Muscle of arm (tissue), 12 donors: ENCODE measurements around the gene MEMO1. TPM values are rescaled to one million over a fixed set of nuclear protein-coding genes. Genes with fewer than 3 reads are reported as not detected.
"Not testable (repeated sequence)": the region's sequence is repeated elsewhere in the genome, so short reads cannot be mapped to it uniquely, and the experiment has no call there.

ENCODE experiments used
- DNase-seq: peaks from one replicate; pipeline ENCODE4 v3.0.0-alpha.2; 2013
- polyA plus RNA-seq, 12 donors: library from polyadenylated mRNA; unstranded; fragments of 120-200 nt; gene quantifications; one replicate each; pipeline ENCODE4 v1.2.1, GENCODE V29; 2013; ENCODE audit not compliant: insufficient read length in 12 of 12

The MEMO1 gene
- polyA plus RNA-seq, 12 donors = 13.0 to 46.0 (median 42.8) TPM; not detected in 1

DNA sequence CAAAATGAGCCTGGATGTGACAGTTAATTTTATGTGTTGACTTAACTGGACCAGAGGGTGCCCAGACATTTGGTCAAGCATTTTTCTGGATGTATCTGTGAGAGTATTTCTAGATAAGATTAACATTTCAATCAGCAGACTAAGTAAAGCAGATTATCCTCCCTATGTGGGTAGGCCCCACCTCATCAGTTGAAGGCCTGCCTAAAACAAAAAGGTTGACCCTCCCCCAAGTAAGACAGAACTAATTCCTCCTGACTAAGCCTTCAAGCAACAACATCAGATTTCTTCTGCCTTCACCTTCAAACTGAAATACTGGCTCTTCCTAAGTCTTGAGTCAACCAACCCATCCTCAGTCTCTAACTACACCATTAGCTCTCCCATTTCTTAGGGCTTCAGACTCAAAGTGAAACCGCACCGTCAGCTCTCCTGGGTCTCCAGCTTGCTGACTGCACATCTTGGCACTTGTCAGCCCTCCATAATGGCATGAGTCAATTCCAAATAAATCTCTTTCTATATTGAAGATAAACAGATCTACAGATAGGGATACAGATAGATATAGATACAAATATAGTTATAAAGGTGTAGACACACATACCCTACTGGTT, 47.9 kb downstream of the MEMO1 start:
- DNase-seq = no peak

DNA sequence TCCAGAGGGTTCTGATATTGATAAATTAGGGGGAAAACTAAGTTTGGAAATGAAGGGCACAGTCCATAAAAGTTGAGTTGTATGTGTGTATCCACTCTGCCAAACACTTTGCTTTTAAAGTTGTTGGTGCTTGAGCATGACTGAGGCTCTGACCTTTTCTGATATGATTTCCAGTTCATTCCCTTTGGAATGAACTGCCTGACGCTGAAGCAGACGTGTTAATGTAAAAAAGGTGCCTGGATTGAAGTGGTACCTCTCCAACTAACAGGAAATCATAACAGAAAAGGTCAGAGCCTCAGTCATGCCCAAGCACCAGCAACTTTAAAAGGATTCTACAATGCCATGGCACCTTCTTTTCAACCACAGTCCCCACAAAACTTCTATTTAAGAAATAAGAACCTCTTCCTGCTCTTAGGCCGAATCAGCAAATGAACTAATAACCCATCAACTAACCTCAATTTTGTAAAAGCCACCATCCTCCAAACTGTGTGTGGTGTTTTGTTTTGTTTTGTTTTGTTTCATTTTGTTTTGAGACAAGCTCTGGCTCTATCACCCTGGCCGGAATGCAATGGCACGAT, 52.6 kb downstream of the MEMO1 start:
- no peak for DNase-seq

DNA sequence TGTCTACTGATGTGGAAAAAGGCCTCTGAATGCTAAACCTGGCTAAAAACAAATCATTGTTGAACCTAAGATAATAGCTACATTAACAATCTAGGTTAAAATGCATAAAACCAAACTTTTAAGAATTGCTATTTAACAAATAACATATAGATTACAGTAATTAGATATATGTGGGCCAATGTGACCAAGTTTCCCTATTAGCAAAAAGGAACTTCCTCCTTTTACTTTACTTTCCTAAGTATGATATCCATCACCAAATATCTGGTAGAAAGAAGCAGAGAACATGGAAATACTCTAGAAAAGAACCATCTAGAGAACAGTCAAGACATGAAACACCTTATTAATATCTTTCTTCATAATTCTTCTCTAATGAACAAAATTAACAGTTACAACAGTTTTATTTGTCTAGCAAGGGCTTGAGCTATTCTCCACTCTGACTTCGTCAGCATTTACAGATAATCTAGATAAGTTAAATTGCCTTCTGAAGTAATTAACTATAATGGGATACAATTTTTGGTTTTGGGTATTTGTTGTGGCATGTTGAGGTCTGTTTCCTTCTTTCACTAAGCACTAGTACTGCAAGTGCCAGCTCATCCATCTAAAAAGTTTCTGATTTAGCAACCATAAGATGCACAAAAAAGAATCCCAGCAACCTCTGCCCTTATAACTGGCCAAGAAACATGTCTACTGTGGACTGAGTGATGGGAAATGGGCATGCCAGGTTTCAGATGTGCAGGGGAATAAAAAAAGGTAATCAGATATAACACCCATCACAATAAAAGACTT, 53.3 kb downstream of the MEMO1 start:
- no peak for DNase-seq

DNA sequence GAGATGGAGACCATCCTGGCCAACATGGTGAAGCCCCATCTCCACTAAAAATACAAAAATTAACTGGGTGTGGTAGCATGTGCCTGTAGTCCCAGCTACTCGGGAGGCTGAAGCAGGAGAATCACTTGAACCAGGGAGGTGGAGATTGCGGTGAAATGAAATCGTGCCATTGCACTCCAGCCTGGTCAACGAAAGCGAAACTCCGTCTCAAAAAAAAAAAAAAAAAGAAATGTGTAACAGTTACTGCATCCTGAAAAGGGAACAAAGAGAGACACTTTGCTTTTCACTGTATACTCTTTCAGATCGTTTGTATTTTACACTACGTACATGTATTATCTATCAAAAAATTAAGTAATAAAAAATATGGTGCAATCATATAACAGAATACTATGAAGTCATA, 53.9 kb downstream of the MEMO1 start:
- not testable (repeated sequence) for DNase-seq

DNA sequence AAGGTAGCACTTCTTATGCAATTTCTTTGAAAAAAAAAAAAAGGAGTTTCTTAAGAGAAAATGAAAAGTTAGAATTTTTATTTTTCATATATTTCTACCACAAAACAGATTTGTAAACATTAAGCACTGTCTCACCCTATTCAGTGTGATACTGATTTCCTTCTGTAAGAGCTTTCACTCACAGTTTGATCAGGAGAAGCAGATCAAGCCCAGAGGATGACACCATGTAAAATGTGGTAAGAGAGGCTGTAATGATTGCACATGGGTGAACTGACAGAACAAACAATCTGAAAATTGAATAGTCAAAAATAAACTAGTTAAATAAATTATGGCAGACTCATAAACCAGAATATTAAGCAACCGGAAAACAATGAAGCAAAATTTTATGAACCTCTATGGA, 54.5 kb downstream of the MEMO1 start:
- no peak for DNase-seq

DNA sequence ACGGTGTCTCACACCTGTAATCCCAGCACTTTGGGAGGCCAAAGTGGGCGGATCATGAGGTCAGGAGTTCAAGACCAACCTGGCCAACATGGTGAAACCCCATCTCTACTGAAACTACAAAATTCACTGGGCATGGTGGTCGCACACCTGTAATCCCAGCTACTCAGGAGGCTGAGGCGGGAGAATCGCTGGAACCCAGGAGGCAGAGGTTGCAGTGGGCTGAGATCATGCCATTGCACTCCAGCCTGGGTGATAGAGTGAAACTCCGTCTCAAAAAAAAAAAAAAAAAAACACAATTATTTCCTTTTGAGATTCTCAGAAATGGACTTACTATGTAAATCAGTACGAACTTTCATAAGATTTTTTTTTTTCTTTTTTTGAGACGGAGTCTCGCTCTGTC, 57.7 kb downstream of the MEMO1 start:
- not testable (repeated sequence) for DNase-seq

DNA sequence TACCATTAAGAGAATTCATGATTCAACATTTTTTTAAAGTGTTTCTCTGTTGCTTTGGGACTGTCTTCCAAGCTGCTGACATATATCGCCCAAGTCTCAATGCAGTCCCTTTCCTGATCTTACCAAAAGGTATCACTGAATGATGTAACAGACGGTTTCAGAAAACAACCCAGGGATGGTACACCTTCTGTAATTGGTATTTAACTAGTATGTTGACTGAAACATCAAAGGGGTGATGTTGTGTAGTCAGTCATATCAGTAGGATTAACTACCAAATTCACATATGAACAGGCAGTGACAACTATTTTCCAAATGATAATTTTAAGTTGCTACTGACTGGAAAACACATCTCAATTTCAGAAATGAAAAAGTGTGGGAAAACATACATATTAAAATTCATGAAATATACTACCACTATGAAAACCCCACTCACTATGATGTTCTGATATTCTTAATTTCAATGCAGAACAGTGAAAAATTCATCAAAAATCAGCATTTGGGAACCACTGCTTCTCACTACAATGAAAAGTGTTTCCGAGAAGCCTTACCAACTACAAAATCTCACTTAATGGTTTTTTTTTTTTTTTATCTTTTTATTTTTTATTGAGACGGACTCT, 59.8 kb downstream of the MEMO1 start:
- DNase-seq = no peak

DNA sequence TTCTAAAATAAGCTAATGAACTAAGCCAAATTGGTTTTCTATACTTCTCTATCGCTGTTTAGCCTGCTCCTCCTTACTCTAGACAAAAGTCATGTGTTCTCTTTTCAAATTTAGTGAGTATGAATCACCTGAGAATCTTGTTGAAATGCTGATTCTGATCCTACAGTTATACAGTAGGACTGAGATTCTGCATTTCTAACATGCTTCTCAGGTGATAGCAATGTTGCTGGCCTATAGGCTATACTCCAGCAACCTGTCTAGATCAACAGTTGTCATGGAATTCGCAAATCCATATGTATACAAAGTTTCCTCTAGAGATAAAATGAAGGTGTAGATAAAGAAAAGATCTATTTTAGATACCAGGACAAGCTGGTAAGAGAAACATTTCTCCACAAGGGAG, 62.9 kb downstream of the MEMO1 start:
- DNase-seq = no peak

DNA sequence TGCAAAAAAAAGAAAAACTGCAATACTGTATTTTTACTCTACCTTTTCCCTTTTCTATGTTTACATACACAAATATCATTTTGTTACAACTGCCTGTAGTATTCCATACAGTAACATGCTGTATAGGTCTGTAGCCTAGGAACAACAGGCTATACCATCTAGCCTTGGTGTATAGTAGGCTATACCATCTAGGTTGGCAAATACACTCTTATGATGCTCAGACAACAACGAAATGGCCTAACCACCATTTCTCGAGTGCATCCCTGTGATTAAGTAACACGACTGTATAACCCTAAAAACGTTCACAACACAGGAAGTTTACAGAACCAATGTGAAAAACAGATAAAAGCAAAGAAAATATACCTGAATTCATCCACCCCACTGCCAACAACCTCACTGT, 64.0 kb downstream of the MEMO1 start:
- DNase-seq = no peak

DNA sequence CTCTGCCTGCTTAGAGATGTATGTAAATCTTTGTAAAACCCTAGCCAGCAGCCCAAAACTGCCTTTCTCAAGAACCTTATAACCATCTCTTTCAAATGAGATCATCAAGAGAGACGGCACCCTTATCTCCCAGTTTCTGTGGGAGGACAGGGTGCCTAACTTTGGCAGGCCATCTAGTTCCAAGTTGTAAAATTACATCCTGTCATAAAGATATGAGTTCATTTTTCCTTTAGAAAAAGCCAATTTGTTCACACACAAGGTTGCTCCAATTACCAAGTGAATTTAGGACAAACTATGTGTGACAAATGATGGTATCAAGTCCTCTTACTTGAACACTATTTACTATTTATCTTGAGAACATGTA, 65.3 kb downstream of the MEMO1 start:
- no peak for DNase-seq

DNA sequence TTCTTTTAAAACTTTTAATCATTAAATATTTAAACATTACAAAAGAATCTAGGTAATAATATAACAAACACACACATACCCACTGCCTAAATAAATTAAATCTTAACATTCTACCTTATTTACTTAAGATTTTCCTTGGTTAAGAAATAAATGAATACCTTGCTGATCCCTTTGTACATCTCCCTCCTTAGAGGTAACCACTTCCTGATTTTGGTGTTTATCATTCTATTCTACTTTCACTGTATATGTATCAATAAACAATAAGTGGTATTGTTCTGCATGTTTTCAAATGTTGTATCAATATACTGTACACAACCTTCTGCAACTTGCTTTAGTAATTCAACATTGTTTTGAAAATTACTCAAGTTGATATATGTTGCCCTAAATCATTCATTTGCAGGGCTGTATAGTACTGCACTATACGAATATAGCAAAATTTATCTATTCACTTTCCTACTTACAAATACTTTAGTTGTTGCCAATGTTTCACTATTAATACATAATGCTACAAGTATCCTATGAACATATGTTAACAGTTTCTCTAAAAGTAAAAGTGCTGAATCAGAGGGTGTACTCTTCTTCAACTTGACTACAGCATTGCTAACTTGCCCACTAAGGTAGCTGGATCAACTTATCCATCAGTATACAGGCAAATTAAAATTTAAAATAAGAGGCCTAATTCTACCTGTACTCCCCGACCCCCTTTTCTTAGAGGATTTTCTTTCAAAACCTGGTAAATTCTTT, 65.8 kb downstream of the MEMO1 start:
- no peak for DNase-seq

DNA sequence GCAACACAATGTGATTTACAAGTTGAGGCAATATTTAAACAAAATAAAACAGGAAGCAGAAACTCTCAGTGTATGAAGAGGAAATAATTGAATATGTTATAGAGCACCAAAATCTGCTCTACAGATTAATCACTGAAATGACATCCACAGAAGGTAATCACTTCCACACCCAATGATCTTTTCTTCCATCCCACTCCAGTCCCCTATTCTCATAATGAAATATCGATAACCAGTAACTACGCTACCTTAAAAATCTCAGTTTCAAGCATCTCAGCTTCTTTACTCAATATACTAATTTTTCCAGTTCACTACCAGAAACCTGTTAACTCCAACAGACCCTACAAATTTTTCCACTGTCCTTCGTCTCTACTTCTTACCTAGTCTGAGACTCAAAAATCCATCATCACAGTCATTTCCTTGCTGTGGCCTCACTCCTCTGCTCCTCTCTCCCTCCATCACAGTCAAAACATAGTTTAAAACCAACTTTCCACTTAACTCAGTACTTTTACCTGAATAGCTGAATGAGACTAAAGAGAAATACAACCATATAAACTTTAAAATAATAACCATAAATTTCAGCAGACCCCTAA, 67.1 kb downstream of the MEMO1 start:
- no peak for DNase-seq

DNA sequence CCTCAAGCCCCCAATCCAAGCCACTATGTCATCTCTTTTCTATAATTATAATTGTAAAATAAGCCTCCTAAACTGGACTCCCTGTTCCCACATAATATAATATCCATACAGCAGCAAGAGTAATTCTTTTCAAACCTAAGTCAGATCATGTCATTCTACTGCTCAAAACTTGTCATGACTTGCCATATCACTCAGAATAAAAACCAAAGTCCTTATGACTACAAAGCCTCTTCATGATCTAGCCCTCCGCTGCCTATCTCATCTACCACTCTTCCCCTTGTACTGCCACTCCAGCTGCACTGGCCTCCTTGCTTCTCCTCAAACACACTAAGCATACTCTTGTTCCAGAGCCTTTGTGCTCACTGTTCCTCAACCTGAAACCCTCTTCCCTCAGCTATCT, 69.9 kb downstream of the MEMO1 start:
- DNase-seq = no peak

DNA sequence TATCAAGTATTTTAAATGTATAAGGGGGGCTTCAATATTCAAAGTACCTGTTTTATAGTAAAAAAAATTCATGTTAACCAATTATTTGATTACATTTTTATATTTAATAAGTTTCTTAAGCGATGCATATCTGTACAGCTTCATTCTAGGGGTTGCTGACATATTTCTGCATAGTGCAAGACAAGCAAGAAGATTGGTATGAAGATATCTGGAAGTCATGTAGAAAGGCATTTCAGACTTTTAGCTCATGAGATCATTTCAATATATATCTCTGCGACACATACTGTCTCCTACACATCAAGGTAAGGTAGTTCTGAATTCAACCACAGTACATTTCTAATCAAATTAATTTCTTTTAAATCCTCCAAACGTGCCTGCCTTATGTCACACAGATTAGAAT, 73.1 kb downstream of the MEMO1 start:
- DNase-seq = no peak

DNA sequence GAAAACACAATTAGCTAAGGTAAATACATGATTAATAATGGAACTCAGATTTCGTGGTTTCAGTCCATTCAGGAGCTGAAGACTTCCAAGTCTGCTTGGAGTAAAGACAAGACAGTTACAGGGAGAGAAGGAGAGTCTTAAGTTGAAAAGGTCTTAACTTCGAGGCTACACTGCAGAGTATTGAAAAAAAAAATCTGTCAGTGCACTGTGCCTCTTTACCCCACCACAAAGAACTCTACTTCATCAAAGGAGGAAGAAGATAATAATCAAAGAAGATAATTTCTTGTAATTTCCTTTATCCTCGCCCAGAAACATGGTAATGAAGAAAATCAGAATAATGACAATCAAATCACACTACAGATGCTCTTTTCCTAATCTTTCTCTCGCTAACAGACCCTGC, 75.4 kb downstream of the MEMO1 start:
- no peak for DNase-seq

DNA sequence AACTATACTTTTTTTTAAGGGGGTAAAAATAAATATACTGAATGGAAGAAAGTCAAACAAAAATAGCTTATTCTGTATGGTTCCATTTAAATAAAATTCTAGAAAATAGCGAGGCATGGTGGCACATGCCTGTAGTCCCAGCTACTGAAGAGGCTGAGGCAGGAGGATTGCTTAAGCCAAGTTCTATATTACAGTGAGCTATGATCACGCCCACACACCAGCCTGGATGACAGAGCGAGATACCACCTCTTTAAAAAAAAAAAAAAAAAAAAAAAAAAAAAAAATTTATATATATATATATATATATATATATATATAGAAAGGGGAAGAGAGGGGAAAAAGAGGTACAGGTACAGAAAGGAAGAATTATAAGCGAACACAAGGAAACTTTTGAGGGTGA, 77.7 kb downstream of the MEMO1 start:
- DNase-seq = no peak

DNA sequence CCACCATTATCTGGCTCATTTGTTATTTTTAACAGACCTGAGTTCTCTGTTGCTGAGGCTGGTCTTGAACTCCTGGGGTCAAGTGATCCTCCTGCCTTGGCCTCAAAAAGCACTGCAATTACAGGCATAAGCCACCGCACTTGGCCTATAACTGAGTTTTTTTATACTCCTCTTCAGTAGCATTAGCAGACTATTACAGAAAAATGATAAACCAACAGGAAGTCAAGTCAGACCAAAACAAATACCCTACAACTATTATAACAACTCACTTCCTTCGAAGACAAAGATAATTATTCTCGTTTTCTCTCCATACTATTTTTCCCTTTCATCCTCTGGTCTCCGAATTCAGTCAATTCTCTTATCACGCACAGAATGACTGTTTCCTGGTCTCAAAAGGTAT, 78.2 kb downstream of the MEMO1 start:
- no peak for DNase-seq

DNA sequence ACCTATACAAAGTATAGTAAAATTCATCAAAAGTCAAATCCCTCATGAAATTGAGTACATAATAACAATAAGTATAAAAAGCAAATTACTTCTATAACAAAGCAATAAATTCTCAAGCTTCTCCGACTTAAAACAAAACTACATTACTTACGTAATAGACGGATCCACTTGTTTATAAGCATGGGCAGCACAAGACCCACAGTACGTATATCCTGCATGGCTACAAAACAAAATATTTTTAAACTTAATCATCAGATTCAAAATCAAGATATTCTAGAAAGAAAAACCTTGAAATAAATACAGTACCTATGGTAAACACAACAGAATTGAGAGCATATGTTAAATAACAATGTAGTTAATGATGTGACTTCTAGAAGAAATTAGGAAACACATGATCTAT, 78.9 kb downstream of the MEMO1 start:
- no peak for DNase-seq

DNA sequence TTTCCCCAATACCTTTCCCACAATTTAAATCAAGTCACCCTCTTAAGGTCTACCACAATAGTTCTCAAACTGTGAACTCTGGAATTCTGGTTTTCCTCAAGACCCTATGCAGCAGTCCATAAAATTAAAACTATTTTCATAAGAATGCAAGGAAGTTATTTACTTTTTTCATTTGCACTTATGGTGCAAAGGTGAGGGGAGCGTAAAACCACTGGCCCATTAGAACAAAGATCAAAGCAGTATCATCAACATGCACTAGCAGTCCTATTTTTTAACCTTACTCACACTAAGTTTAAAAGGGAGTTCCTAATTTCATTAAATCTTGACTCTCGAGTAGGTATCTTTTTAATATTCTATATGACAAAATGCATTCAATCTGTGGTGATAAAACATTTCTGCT, 85.3 kb downstream of the MEMO1 start:
- DNase-seq = no peak

DNA sequence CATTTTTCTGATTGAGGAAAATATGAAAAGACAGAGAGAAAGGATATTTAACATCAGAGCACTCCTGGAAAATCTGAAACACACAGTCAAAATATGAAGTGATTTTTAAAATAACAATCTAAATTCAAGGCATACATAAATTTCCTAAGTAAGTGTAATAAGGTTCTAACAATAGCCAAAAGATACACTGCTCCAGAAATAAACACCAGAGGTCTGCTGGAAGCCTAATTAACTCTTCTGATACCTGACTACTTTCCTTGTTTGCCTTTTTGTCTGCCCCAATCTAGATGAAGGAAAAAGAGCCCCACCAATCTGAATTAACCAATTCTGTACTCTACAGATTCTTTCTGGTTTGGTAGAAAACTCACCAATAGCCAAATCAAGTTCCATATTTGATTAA, 87.1 kb downstream of the MEMO1 start:
- no peak for DNase-seq

DNA sequence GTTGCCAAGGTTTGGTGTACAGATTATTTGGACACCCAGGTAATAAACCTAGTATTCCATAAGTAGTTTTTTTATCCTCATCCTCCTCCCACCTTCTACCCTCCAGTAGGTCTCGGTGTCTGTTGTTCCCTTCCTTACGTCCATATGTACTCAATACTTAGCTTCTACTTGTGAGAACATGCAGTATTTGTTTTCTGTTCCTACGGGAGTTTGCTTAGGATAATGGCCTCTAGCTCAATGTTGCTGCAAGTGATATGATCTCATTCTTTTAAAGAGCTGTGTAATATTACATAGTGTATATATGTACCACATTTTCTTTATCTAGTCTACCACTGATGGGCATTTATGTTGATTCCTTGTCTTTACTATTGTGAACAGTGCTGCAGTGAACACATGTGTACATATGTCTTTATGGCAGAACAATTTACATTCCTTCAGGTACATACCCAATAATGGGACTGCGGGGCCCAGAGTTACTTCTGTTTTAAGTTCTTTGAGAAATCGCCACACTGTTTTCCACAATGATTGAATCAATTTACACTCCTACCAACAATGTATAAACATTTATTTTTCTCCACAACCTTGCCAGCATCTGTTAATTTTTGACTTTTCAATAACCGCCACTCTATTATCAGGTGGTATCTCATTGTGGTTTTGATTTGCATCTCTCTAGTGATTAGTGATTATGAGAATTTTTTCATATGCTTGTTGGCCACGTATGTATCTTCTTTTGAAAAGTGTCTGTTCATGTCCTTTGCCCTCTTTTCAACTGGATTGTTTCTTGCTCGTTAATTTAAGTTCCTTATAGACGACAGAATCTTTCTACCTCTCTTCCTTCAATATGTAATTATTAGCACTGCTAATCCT, 88.0 kb downstream of the MEMO1 start:
- DNase-seq = no peak
